KG1 (cell line): ENCODE measurements around the gene PBLD.

Experiments used
- DNase-seq: peaks from one replicate; lab custom pipeline; 2025; lab: John Stamatoyannopoulos, UW

PBLD gene

DNA sequence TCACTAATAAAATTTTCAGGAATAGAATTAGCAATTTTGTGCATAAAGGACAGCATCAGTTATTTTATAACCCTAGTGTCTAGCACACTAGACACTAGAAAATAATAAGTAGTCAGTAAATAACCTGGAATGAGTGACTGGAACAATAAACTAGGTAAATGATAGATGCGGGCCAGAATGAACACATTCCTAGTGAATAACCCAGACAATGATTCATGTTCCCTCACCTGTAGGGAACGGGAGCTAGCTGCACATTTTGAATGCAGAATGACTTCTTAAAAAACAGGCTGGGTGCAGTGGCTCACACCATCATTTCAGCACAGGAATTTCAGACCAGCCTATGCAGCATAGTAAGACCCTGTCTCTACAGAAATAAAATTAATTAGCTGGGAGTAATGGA lies 97.6 kb downstream of the PBLD start:
- DNase-seq = no peak

DNA sequence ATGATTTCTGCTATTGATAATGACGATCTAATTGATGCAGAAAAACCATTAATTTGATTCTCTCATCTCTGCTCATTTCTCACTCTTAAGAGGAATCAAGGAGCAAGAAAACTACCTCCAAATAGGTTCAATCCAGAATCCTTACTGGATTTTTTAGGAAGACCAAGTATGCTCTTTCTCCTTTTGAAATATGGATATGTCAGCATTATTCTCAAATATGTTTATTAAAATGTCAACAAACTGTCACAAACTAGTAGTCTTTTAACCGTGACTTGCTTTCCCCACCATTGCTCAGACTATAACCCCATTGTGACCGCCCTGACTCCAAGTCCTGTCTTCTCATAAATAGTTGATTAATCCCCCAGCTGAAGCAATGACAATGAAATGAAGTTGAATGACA lies 99.7 kb downstream of the PBLD start:
- DNase-seq = no peak
